Hepatocyte (in vitro differentiated cells): ENCODE measurements around the gene LMAN2.

ENCODE experiments used
- EZH2 ChIP-seq: fragments of 200-600 bp; sonication (generic); IDR thresholded peaks from 2 replicates; pipeline ENCODE4 v1.6.1; 2016; ENCODE audit warnings: antibody characterized with exemption, mild to moderate bottlenecking, borderline replicate concordance
- TF ChIP-seq, protein P1 (sequence below): fragments of 200-600 bp; sonication (generic); IDR thresholded peaks from 2 replicates; pipeline ENCODE4 v1.5.1; 2016; ENCODE audit warnings: antibody characterized with exemption, mild to moderate bottlenecking; ENCODE audit not compliant: poor library complexity

DNA sequence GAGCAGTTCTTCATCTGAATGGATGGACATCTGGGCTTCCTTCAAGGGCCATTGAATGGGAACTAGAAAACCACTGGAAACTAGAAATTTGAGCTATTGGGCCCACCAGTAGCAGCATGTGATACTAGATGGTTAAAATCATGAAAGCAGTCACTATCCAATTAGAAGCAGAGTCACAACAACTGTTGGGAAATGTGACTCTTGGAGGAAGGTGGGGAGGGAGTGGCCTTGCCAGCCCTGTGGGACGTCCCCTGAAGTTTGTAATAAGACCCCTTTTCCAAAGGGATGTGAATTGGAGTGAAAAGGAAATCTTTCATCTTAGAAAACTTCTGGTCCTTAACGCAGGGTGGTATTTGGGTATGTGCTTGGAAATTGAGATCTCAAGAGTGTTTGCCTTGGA is 53.5 kb downstream of the LMAN2 start:
- TF ChIP-seq EZH2, result no peak
- TF ChIP-seq, protein P1, sequence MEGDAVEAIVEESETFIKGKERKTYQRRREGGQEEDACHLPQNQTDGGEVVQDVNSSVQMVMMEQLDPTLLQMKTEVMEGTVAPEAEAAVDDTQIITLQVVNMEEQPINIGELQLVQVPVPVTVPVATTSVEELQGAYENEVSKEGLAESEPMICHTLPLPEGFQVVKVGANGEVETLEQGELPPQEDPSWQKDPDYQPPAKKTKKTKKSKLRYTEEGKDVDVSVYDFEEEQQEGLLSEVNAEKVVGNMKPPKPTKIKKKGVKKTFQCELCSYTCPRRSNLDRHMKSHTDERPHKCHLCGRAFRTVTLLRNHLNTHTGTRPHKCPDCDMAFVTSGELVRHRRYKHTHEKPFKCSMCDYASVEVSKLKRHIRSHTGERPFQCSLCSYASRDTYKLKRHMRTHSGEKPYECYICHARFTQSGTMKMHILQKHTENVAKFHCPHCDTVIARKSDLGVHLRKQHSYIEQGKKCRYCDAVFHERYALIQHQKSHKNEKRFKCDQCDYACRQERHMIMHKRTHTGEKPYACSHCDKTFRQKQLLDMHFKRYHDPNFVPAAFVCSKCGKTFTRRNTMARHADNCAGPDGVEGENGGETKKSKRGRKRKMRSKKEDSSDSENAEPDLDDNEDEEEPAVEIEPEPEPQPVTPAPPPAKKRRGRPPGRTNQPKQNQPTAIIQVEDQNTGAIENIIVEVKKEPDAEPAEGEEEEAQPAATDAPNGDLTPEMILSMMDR, result no peak
